Stimulated activated CD4-positive, alpha-beta T cell treated with anti-CD3 and anti-CD28 coated beads, Interleukin-2, amount 100 ng/mL, for 4 hours (primary cell): ENCODE measurements around the gene AMER3.

Experiments used
- DNase-seq: peaks from one replicate; pipeline ENCODE4 v3.0.0-alpha.2; 2020; ENCODE audit warnings: low read depth

AMER3 gene

GRCh38 chr2:130756053-130756873 is 923 bp downstream of the AMER3 start:
- no peak for DNase-seq

- no peak for DNase-seq
Measured at GRCh38 chr2:130756874-130757668, 1.7 kb downstream of the AMER3 start.

- no peak for DNase-seq
Measured at GRCh38 chr2:130759906-130760753, 4.8 kb downstream of the AMER3 start.

- DNase-seq: no peak
Measured at GRCh38 chr2:130760754-130761751, 5.7 kb downstream of the AMER3 start.

GRCh38 chr2:130762031-130762909 is 6.9 kb downstream of the AMER3 start:
- DNase-seq: no peak

GRCh38 chr2:130762910-130763385 is 7.6 kb downstream of the AMER3 start:
- DNase-seq: no peak

GRCh38 chr2:130763405-130763804 is 8.1 kb downstream of the AMER3 start:
- DNase-seq: no peak

- no peak for DNase-seq
Measured at GRCh38 chr2:130764035-130764820, 8.9 kb downstream of the AMER3 start.

- no peak for DNase-seq
Measured at GRCh38 chr2:130764821-130765115, 9.4 kb downstream of the AMER3 start.

GRCh38 chr2:130765464-130765863 is 10.1 kb downstream of the AMER3 start:
- DNase-seq: no peak

- DNase-seq: no peak
Measured at GRCh38 chr2:130766037-130766436, 10.7 kb downstream of the AMER3 start.

GRCh38 chr2:130766711-130767407 is 11.5 kb downstream of the AMER3 start:
- no peak for DNase-seq

- no peak for DNase-seq
Measured at GRCh38 chr2:130767408-130767775, 12.1 kb downstream of the AMER3 start.

GRCh38 chr2:130768191-130768855 is 13.0 kb downstream of the AMER3 start:
- no peak for DNase-seq

- no peak for DNase-seq
Measured at GRCh38 chr2:130769343-130769907, 14.1 kb downstream of the AMER3 start.

- DNase-seq: no peak
Measured at GRCh38 chr2:130776550-130776949, 21.2 kb downstream of the AMER3 start.

GRCh38 chr2:130778781-130779180 is 23.4 kb downstream of the AMER3 start:
- DNase-seq: no peak
